GM19351 (cell line): ENCODE data around the gene DEFB124.
"Not testable (repeated sequence)": the region's sequence is repeated elsewhere in the genome, so short reads cannot be mapped to it uniquely, and the experiment has no call there.

Experiments
- ATAC-seq: cut with Tn5 transposase; IDR thresholded peaks from one replicate; pipeline ENCODE4 v1.9.1; 2021; ENCODE audit warnings: mild to moderate bottlenecking, moderate library complexity; ENCODE audit not compliant: unreplicated experiment

The DEFB124 gene, protein sequence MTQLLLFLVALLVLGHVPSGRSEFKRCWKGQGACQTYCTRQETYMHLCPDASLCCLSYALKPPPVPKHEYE

GRCh38 chr20:31474758-31475427 is at the start of gene DEFB124, which contains the start of gene REM1:
Gene DEFB124, minus strand, starts transcription at chr20:31475127. Its CDS starts 2,114 bp downstream, at chr20:31473013.
Gene REM1, plus strand, starts transcription at chr20:31475288. Its CDS starts 1,158 bp downstream, at chr20:31476446.
- no peak for ATAC-seq

DNA sequence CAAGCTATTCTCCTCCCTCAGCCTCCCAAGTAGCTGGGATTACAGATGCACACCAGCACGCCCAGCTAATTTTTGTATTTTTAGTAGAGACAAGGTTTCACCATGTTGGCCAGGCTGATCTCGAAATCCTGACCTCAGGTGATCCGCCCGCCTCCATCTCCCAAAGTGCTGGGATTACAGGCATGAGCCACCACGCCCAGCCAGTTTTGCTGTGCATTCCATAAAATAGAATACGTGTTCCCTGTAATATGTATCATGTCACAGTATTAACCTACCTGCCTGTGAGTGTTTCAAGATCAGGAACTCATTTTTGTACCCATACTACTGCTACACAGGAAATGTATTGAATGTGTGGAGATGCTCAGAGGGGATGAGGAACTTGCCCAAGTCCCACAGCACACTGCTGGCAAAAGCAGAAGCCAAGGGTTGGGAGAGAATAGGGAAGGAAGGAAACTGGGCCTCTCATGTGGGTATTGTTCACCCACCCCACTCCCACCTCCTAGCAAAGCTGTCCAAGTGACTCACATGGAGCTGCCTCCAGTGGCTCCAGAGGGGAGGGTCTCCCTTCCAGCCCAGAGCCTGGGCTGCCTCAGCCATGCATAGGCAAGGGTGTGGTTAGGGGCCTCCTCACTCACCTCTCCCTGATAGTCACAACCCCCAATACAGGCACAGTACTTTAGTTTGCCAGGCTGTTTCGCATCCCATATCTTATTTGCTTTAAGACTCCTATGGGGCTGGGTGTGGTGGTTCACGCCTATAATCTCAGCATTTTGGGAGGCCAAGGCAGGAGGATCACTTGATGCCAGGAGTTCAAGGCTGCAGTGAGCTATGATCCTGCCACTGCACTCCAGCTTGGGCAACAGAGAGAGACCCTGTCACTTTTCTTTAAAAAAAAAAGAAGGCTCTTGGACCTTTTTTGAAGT is 48.7 kb upstream of the DEFB124 start:
- no peak for ATAC-seq

- ATAC-seq, result no peak
Measured at GRCh38 chr20:31522731-31523130, 47.8 kb upstream of the DEFB124 start.

DNA sequence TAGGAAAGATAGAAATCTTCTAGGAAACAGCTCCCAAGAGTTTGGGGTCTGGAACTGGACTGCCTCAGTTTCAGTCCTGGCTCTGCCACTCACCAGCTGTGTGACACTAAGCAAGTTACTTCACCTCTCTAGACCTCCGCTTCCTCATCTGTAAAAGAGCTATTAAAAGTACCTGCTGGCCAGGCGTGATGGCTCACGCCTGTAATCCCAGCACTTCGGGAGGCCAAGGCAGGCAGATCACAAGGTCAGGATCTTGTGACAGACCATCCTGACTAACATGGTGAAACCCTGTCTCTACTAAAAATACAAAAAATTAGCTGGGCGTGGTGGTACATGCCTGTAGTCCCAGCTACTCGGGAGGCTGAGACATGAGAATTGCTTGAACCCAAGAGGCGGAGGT is 46.3 kb upstream of the DEFB124 start:
- ATAC-seq, result not testable (repeated sequence)

- ATAC-seq, result no peak
Measured at GRCh38 chr20:31517373-31517772, 42.4 kb upstream of the DEFB124 start.

DNA sequence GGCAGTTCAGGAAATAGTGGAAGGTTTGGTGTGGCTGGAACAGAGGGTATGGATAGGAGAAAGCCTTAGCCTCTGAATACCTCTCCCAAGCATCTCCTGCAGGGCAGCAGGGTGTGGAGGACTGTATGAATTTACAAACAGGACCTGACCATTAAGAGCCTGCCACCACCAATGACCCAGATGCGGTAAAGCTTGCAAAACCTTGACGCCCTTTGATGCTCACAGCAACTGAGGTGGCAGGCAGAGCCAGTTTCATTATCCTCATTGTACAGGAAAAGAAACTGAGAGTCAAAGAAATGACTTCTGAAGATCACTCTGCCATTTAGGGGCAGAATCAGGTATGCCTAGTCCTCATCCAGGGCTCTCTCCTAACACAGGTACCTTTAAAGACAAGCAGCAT is 41.7 kb upstream of the DEFB124 start:
- no peak for ATAC-seq

- no peak for ATAC-seq
Measured at GRCh38 chr20:31516166-31516565, 41.2 kb upstream of the DEFB124 start.

- no peak for ATAC-seq
Measured at GRCh38 chr20:31515775-31516107, 40.8 kb upstream of the DEFB124 start.

DNA sequence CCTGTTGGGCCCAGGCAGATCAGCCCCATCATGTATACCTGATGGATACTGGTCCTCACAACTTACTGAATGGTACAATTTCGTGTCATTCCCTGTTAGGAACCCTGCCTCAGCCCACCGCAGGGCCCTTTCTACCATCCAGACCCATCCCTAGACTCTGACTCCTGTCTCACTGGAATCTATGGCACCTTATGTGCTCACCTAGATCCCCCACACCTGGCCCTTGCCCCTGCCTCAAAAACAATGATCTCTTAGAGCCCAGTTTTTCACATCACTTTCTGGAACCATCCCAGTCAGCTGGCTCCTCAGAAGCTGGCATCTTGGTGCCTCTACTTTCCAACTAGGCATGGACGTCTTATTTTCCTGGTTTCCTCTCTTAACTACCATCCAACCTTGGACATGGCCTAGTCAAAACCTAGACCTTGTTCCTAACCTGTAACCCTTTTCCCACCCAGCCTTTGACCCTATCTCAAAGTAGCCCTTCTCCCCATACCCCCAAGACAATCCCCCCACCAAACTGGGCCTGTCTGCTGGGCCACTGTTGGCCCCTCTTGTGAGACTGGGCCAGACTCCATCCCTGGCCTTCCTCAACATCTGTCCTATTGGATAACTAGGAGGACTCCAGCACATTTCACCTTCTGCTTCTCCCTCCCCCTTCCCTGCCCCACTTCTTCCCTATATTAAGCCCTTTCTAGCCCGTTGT is 40.3 kb upstream of the DEFB124 start:
- ATAC-seq, result no peak

- peak; percentile 86 for ATAC-seq
Measured at GRCh38 chr20:31514154-31515071, 39.5 kb upstream of the DEFB124 start, which contains the start of gene HM13. Gene HM13, plus strand, starts transcription at chr20:31514442. Its CDS starts 110 bp downstream, at chr20:31514552.

DNA sequence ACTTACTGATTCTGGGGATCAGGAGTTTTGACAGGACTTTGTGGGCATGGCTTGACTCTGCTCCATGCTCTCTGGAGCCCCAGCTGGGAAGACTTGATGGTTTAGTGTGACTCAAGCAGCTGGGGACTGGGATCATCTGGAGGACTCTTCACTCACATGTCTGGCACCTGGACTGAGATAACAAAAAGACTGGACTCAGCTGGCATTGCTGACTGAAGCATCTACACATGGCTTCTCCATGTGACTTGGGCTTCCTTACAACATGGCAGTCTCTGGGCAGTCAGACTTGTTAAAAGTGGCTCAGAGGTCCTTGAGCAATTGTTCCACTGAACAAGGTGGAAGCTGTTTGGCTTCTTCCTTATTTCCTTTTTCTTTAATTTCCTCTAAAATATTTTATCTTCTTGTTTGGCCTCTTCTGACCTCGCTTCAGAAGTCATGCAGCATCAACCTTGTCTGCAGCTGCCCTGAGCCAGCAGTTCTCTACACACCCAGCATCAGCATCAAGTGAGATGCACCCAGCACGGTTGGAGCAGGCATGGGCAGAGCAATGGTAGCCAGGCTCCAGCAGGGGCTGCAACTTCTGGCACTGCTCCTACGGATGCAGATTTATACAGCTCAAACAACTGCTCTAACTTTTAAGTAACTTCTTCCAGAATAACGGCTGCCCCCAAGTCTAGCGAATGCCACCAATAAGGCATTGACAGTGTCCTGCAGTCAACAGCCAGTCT is 33.8 kb upstream of the DEFB124 start:
- no peak for ATAC-seq

GRCh38 chr20:31505903-31506302 is 31.0 kb upstream of the DEFB124 start:
- ATAC-seq, result no peak

DNA sequence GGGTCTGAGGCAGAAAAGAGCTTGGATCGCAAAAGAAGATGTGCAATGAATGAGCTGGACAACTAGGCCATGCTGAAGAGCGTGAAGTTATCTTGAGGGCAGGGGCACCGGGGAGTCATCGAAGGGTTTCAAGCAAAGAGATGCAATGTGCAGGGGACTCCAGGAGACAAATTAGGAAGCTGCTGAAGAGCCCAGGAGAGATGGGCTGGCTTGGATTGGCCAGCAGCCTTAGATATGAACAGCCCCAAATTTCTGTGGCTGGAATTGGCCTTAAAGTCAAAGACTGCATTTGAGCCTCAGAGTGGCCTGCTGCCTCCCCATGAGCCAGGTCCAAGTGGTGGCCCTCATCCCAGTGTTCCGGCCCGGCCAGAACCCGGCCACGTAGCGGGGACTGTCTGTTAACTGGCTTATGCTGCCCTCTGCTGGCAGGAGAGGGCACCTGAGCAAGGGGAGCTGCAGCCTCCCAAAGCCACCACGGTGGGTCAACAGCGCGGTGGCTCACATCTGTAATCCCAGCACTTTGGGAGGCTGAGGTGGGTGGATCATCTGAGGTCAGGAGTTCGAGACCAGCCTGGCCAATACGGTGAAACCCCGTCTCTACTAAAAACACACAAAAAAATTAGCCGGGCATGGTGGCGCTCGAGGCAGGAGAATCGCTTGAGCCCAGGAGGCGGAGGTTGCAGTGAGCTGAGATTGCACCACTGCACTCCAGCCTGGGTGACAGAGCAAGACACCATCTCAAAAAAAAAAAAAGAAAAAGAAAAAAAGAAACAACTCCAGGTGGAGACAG is 28.2 kb upstream of the DEFB124 start:
- peak; percentile 98 for ATAC-seq

DNA sequence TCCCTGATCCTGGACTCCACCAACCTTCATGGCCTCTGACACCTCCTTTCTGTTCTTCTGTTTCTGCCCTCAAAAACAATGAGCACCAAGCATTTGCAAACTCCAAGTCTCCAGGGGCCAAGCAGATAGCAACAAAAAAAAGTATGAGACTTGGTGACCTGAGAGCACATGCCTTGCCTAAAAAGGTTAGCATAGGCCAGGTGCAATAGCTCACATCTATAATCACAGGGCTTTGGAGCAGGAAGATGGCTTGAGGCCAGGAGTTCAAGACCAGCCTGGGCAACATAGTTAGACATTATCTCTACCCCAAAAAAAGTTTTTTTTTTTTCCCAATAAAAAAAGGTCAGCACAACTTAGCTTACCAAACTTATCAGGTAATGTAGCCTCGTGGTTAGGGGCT is 25.6 kb upstream of the DEFB124 start:
- ATAC-seq, result no peak

DNA sequence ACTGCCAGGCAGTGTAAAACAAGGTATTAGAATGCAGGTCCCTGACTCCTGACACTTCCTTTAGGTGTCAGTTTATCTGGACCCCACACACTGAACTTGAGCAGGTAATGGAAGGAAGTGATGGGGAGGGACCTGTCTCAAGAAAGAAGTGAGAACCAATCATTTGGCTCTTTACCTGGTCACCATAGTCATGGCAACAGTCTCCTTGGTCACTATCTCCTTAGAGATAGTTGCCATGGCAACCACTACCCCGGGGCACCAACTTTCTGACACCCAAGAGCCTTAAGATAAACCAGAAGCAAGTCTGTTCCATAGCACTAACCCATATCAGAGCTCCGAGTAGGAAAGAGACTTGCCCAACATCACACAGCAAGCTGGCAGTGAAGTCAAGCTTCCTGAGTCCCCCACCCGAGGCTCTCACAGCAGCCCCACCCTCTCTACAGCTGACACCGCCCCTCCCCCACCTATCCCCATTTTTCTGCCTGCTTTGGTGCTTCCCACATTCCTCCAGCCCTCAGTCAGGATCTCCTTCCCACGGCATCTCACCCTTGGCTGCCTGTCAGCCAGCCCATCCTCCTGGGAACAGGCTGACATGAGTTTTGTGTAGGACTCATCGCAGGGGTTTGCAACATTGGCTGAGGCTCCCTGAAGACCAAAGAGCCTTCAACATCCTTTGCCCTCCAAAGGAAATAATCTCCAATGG is 23.1 kb upstream of the DEFB124 start:
- no peak for ATAC-seq

GRCh38 chr20:31496761-31497295 is 21.9 kb upstream of the DEFB124 start:
- ATAC-seq, result no peak

DNA sequence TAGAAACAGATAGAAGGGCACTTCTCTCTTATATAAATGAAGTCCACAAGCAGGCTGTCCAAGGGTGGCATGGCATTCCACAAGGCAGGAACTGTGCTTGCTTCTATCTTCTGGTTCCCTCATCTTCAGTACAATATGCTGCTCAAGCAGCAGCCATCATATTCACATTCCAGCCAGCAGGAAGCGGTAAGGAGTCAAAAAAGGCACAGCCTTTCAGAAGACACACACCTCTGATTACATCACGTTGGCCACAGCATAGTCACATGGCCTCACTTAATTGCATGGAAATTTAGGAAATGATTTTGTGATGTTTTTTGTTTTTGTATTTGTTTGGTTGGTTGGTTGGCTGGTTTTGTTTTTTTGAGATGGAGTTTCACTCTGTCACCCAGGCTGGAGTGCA is 19.2 kb upstream of the DEFB124 start:
- ATAC-seq, result no peak

DNA sequence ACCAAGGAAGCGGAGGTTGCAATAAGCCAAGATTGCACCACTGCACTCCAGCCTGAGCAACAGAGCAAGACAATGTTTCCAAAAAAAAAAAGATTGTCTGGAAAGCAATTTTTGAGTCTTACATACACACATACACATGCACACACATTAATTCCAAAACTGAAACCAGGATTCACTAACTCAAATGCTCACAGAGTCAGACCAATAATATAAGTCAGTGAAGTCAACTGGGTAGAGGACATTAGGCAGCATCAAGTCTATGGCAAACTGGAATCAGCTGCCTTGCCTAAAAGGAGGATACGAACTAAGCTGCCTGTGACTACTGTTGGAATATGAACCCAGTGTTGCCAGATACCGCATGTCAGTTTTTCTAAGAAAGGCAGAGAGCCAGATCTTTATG is 15.8 kb upstream of the DEFB124 start:
- no peak for ATAC-seq
